GM23248 (cell line): Measurements from ENCODE around the gene C18orf63.

ENCODE experiments used
- EZH2 ChIP-seq: fragments of 200-600 bp; sonication (generic); IDR thresholded peaks from 2 replicates; pipeline ENCODE4 v1.6.1; 2018; ENCODE audit warnings: antibody characterized with exemption, mild to moderate bottlenecking; ENCODE audit not compliant: insufficient read depth, poor library complexity, severe bottlenecking
- EZH2phosphoT487 ChIP-seq: fragments of 200-600 bp; sonication (generic); IDR thresholded peaks from 2 replicates; pipeline ENCODE4 v1.6.1; 2018; ENCODE audit warnings: antibody characterized with exemption, moderate library complexity, mild to moderate bottlenecking, low read depth; ENCODE audit not compliant: insufficient read depth

DNA sequence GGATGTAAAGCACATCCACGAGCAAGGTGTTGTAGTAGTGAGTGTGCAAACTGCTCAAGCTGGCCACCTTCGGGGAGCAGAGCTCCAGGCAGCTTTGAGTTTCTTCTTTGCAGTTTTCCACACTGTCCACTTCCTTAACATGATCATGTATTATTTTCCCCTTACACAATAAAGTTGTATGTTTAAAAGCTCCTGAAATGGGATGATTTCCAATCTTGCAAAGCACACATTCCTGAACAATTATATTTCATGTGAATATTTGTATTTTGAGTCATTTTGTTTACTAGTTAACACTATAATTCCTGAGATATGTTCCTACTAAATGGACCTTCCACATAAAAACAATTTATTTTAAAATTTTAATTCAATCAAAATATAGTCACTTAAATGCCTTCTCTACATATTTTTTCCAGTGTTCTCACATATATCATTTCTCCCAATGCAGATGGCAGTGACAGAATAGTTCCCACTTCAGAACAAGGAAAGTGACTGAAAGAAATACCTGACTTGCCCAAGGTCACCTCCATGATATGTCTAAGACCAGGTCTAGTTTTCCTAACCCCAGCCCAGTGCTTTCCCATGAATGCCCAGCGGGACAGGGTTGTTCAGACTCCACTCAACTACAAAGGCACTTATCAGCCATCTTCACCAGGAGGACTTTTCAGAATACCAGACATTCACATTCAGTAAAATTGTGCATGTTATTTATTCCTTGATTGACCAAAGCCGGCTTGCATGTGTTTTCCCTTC lies 29.4 kb upstream of the C18orf63 start:
- TF ChIP-seq EZH2phosphoT487 (no peak), EZH2 (no peak)
